Mesodermal cell (in vitro differentiated cells): ENCODE data around the gene SDC1. TPM values are rescaled to one million over a fixed set of nuclear protein-coding genes. Genes with fewer than 3 reads are reported as not detected.
"Not testable (repeated sequence)": the region's sequence is repeated elsewhere in the genome, so short reads cannot be mapped to it uniquely, and the experiment has no call there.

Source experiments
- H3K27ac ChIP-seq: 2 replicates; pipeline ENCODE4 v1.7.0; 2013; ENCODE audit warnings: mild to moderate bottlenecking, low read depth, low read length, moderate library complexity; ENCODE audit not compliant: severe bottlenecking
- H3K36me3 ChIP-seq: 2 replicates; pipeline ENCODE4 v1.7.1; 2013; ENCODE audit warnings: mild to moderate bottlenecking, low read length, moderate library complexity; ENCODE audit not compliant: control insufficient read depth, insufficient read depth
- H3K4me1 ChIP-seq: one replicate; pipeline ENCODE4 v1.7.1; 2013; ENCODE audit warnings: mild to moderate bottlenecking, low read length; ENCODE audit not compliant: insufficient read depth, control insufficient read depth, poor library complexity, severe bottlenecking
- H3K4me3 ChIP-seq: 2 replicates; pipeline ENCODE4 v1.7.0; 2013; ENCODE audit warnings: low read length, control low read depth, mild to moderate bottlenecking; ENCODE audit not compliant: insufficient read depth, poor library complexity, severe bottlenecking; ENCODE audit errors: extremely low read depth
- H3K9me3 ChIP-seq: 2 replicates; pipeline ENCODE4 v1.7.1; 2013; ENCODE audit warnings: mild to moderate bottlenecking, low read length, moderate library complexity; ENCODE audit not compliant: control insufficient read depth
- WGBS, 2 experiments: methylation state at CpG; one replicate each; pipeline ENCODE4 v1.1.5; 2013; ENCODE audit warnings: missing lambda C conversion rate in 2 of 2; ENCODE audit not compliant: insufficient coverage in 2 of 2; 5-methylcytosine and 5-hydroxymethylcytosine counted together
- polyA plus RNA-seq, 2 experiments: library from polyadenylated mRNA; stranded (reverse); fragments of 50-300 nt; gene quantifications; one replicate each; pipeline ENCODE4 v1.2.3, GENCODE V29; 2013

Gene SDC1
- 26.1 TPM for polyA plus RNA-seq (2013, experiment 1 of 2)
- 19.4 TPM for polyA plus RNA-seq (2013, experiment 2 of 2)

- H3K9me3 ChIP-seq: no peaks in the 10 kb centered on the region
- no peak within 1 kb of the TSS for H3K27ac ChIP-seq
- H3K4me1 ChIP-seq: peaks cover 7% of the 10 kb centered on the region
- H3K4me3 ChIP-seq: peak within 1 kb of the TSS; percentile 56
- no peaks in the 10 kb centered on the region for H3K36me3 ChIP-seq
- WGBS, 2 experiments: 0% methylated on average over 45 to 50 of the region's 65 CpGs
Observed at GRCh38 chr2:20224716-20225293, at the start of gene SDC1. Gene SDC1, minus strand, starts transcription at chr2:20225130. Its CDS starts 263 bp downstream, at chr2:20224867.

- Histone ChIP-seq H3K4me1 (no peaks in the 10 kb centered on the region), H3K4me3 (no peak overlapping the region), H3K27ac (no peak overlapping the region), H3K9me3 (no peaks in the 10 kb centered on the region), H3K36me3 (peaks cover 51% of the 10 kb centered on the region)
- WGBS, 2 experiments: 93 to 95% methylated on average over 3 of the region's 4 CpGs
Observed at GRCh38 chr2:20273042-20273441, 48.1 kb upstream of the SDC1 start.

- H3K36me3 ChIP-seq: peaks cover 57% of the 10 kb centered on the region
- not testable (repeated sequence) for H3K4me1 ChIP-seq
- WGBS, 2 experiments: 93 to 98% methylated on average over 3 to 5 of the region's 6 CpGs
Observed at GRCh38 chr2:20268317-20268716, 43.4 kb upstream of the SDC1 start.

GRCh38 chr2:20267529-20267928 lies 42.6 kb upstream of the SDC1 start:
- no peaks in the 10 kb centered on the region for H3K9me3 ChIP-seq
- no peak overlapping the region for H3K27ac ChIP-seq
- no peak overlapping the region for H3K4me3 ChIP-seq
- 89% methylated on average over 1 of the region's 2 CpGs; no CpG with 5 or more reads in 1 of the 2 experiments for WGBS, 2 experiments
- H3K36me3 ChIP-seq: peaks cover 59% of the 10 kb centered on the region
- no peaks in the 10 kb centered on the region for H3K4me1 ChIP-seq

More at GRCh38 chr2:20268317-20268716, 43.4 kb upstream of the SDC1 start:
- not testable (repeated sequence) for H3K27ac ChIP-seq, H3K4me3 ChIP-seq, H3K9me3 ChIP-seq

GRCh38 chr2:20264629-20265028 lies 39.7 kb upstream of the SDC1 start:
- no peaks in the 10 kb centered on the region for H3K4me1 ChIP-seq
- H3K36me3 ChIP-seq: peaks cover 67% of the 10 kb centered on the region
- H3K9me3 ChIP-seq: no peaks in the 10 kb centered on the region
- H3K4me3 ChIP-seq: no peak overlapping the region
- 87% methylated on average over 2 of the region's 2 CpGs; no CpG with 5 or more reads in 1 of the 2 experiments for WGBS, 2 experiments
- no peak overlapping the region for H3K27ac ChIP-seq

- Histone ChIP-seq H3K27ac (no peak overlapping the region), H3K9me3 (no peaks in the 10 kb centered on the region), H3K36me3 (peaks cover 72% of the 10 kb centered on the region), H3K4me3 (no peak overlapping the region), H3K4me1 (no peaks in the 10 kb centered on the region)
- WGBS, 2 experiments: no CpG with 5 or more reads among the region's 1 CpG
Observed at GRCh38 chr2:20257411-20257810, 32.5 kb upstream of the SDC1 start.

- Histone ChIP-seq H3K27ac (no peak overlapping the region), H3K4me1 (no peaks in the 10 kb centered on the region), H3K36me3 (peaks cover 70% of the 10 kb centered on the region), H3K4me3 (no peak overlapping the region), H3K9me3 (no peaks in the 10 kb centered on the region)
- 100% methylated on average over 1 to 2 of the region's 4 CpGs for WGBS, 2 experiments
Observed at GRCh38 chr2:20254731-20255130, 29.8 kb upstream of the SDC1 start.

GRCh38 chr2:20250436-20250835 lies 25.5 kb upstream of the SDC1 start:
- H3K4me3 ChIP-seq: no peak overlapping the region
- no peaks in the 10 kb centered on the region for H3K9me3 ChIP-seq
- peaks cover 85% of the 10 kb centered on the region for H3K36me3 ChIP-seq
- H3K4me1 ChIP-seq: no peaks in the 10 kb centered on the region
- H3K27ac ChIP-seq: no peak overlapping the region

GRCh38 chr2:20249170-20249569 lies 24.2 kb upstream of the SDC1 start:
- no peaks in the 10 kb centered on the region for H3K4me1 ChIP-seq
- no peak overlapping the region for H3K27ac ChIP-seq
- 96 to 100% methylated on average over 4 to 5 of the region's 6 CpGs for WGBS, 2 experiments
- no peak overlapping the region for H3K4me3 ChIP-seq
- H3K36me3 ChIP-seq: peaks cover 74% of the 10 kb centered on the region
- H3K9me3 ChIP-seq: no peaks in the 10 kb centered on the region

GRCh38 chr2:20247084-20247483 lies 22.2 kb upstream of the SDC1 start:
- Histone ChIP-seq H3K9me3 (no peaks in the 10 kb centered on the region), H3K27ac (peak overlapping the region; percentile 7), H3K4me1 (no peaks in the 10 kb centered on the region), H3K4me3 (no peak overlapping the region), H3K36me3 (peaks cover 57% of the 10 kb centered on the region)
- WGBS, 2 experiments: 100% methylated on average over 1 of the region's 1 CpG

- not testable (repeated sequence) for H3K4me1 ChIP-seq, H3K27ac ChIP-seq, H3K4me3 ChIP-seq, H3K9me3 ChIP-seq
- WGBS, 2 experiments: 85 to 98% methylated on average over 4 of the region's 5 CpGs
- H3K36me3 ChIP-seq: peaks cover 26% of the 10 kb centered on the region
Observed at GRCh38 chr2:20243637-20244036, 18.7 kb upstream of the SDC1 start.
